Transverse colon (tissue), 3 donors: ENCODE measurements around the gene ADGRB3.

Experiments
- CTCF ChIP-seq, 5 experiments: fragments of 200-600 bp in 3 of 5; fragments of 450-650 bp in 2 of 5; sonication (generic) in 3 of 5; IDR thresholded peaks; 1 replicate in 2 of 5; 2 replicates in 3 of 5; pipeline ENCODE4 v1.5.1; 2016 to 2017; ENCODE audit warnings: antibody characterized with exemption in 5 of 5, inconsistent platforms in 3 of 5, mild to moderate bottlenecking in 2 of 5, moderate library complexity in 1 of 5
- POLR2A ChIP-seq: fragments of 450-650 bp; IDR thresholded peaks from one replicate; pipeline ENCODE4 v1.6.1; 2016; ENCODE audit warnings: antibody characterized with exemption, mild to moderate bottlenecking, moderate library complexity

GRCh38 chr6:68911811-68912210 is 276.7 kb downstream of the ADGRB3 start:
- TF ChIP-seq CTCF (IDR thresholded peaks at IDR 0.05) (no peak), POLR2A (no peak)
